Ishikawa (cell line): ENCODE data around the gene RAD51B.

ENCODE experiments used
- CEBPB ChIP-seq: IDR thresholded peaks from 2 replicates; pipeline ENCODE4 v1.6.1; 2012
- EGR1 ChIP-seq: IDR thresholded peaks from 2 replicates; pipeline ENCODE4 v1.6.1; 2012
- EP300 ChIP-seq: IDR thresholded peaks from 2 replicates; pipeline ENCODE4 v1.6.1; 2012; ENCODE audit warnings: borderline replicate concordance
- FOXM1 ChIP-seq: IDR thresholded peaks from 2 replicates; pipeline ENCODE4 v1.6.1; 2012; ENCODE audit warnings: low read depth, borderline replicate concordance
- MAX ChIP-seq: IDR thresholded peaks from 2 replicates; pipeline ENCODE4 v1.6.1; 2012
- NFIC ChIP-seq: IDR thresholded peaks from 2 replicates; pipeline ENCODE4 v1.6.1; 2012
- RAD21 ChIP-seq: IDR thresholded peaks from 2 replicates; pipeline ENCODE4 v1.6.1; 2012; ENCODE audit warnings: low read depth
- REST ChIP-seq: IDR thresholded peaks from 2 replicates; pipeline ENCODE4 v1.6.1; 2012; ENCODE audit warnings: low read depth, mild to moderate bottlenecking
- TAF1 ChIP-seq: IDR thresholded peaks from 2 replicates; pipeline ENCODE4 v1.6.1; 2012; ENCODE audit warnings: low read depth, mild to moderate bottlenecking
- TEAD4 ChIP-seq: IDR thresholded peaks from 2 replicates; pipeline ENCODE4 v1.6.1; 2012
- USF1 ChIP-seq: IDR thresholded peaks from 2 replicates; pipeline ENCODE4 v1.6.1; 2012
- YY1 ChIP-seq: IDR thresholded peaks from 2 replicates; pipeline ENCODE4 v1.6.1; 2012; ENCODE audit warnings: low read depth

DNA sequence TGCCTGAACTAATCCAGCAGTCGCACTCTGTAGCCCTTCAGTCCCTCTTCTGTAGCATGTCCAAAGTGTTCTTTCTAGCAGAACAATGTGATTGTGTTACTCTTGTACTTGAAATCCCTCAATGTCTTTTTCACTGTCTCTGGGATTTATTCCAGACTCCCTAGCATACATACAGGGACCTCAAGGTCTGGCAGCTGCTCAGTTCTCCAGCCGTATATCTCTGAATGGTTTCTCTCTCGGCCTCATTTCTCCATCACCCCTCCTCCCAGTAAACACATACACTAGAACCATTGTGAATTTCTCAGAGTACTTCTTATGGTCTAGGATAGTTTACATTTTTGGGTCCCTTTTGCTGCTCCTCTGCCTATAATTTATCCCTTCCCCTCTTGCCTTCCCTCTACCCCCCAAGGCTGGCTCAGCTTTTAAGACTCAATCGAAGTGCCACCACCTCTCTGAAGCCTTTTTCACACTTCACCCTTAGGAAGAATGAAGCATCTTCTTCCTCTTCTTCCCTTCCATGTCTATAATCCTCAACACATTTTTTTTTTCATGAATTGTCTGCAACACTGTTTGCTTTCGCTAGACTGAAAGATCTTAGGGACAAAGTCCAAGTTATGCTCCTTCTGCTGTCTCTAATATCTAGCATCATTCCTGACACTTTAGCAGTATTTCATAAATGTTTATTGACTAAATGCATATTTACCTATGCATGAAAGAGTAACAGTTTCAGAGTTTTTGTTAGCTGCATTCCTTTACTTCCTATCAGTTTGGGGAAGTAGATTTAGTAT, 527.2 kb downstream of the RAD51B start:
- TF ChIP-seq USF1 (no peak), TAF1 (no peak), RAD21 (no peak), REST (no peak), EP300 (no peak), EGR1 (no peak), NFIC (no peak), MAX (no peak), YY1 (no peak), TEAD4 (no peak), CEBPB (no peak), FOXM1 (no peak)
